B cell (primary cell): Measurements from ENCODE around the gene TMOD1.

Experiments
- CTCF ChIP-seq: fragments of 200-600 bp; IDR thresholded peaks from one replicate; pipeline ENCODE4 v1.8.0; 2022; ENCODE audit warnings: antibody characterized with exemption, mild to moderate bottlenecking
- EZH2 ChIP-seq: IDR thresholded peaks from 2 replicates; pipeline ENCODE4 v1.6.1; 2012; ENCODE audit warnings: borderline replicate concordance, low read depth, mild to moderate bottlenecking, moderate library complexity, low read length; ENCODE audit not compliant: insufficient read depth, poor library complexity, severe bottlenecking

GRCh38 chr9:97501177-97501971, at the start of gene TMOD1:
- no peak for TF ChIP-seq CTCF
- TF ChIP-seq EZH2 = no peak
